Measurements from ENCODE around the gene KLHL29. TPM values are rescaled to one million over a fixed set of nuclear protein-coding genes. Genes with fewer than 3 reads are reported as not detected.

KLHL29 gene
- total RNA-seq, 1 donor from 2014 or later = 3.0 TPM

- H3K36me3 Mint-ChIP-seq (ENCODE audit: low read depth) = no peaks in the 10 kb centered on the region
- no peak for DNase-seq (ENCODE audit: low spot score)
- H3K27me3 Mint-ChIP-seq (ENCODE audit: low read depth) = peaks cover 26% of the 10 kb centered on the region
- intact Hi-C loops (cut with micrococcal nuclease) = no loop called here
- no peak overlapping the region for H3K27ac Mint-ChIP-seq
- no peaks in the 10 kb centered on the region for H3K4me1 Mint-ChIP-seq (ENCODE audit: low read depth)
- no peak overlapping the region for H3K4me3 Mint-ChIP-seq (ENCODE audit: low read depth)
- H3K9me3 Mint-ChIP-seq = no peaks in the 10 kb centered on the region
Observed at GRCh38 chr2:23355001-23355400, 30.0 kb upstream of the KLHL29 start.

- no peaks in the 10 kb centered on the region for H3K9me3 Mint-ChIP-seq
- H3K36me3 Mint-ChIP-seq (ENCODE audit: low read depth) = no peaks in the 10 kb centered on the region
- intact Hi-C loops (cut with micrococcal nuclease) = no loop called here
Observed at GRCh38 chr2:23356711-23357110, 28.3 kb upstream of the KLHL29 start.

GRCh38 chr2:23359631-23360567, 25.1 kb upstream of the KLHL29 start:
- no peaks in the 10 kb centered on the region for H3K4me1 Mint-ChIP-seq (ENCODE audit: low read depth)
- intact Hi-C loops (cut with micrococcal nuclease) = no loop called here
- peaks cover 23% of the 10 kb centered on the region for H3K27me3 Mint-ChIP-seq (ENCODE audit: low read depth)
- H3K27ac Mint-ChIP-seq = no peak overlapping the region
- no peak overlapping the region for H3K4me3 Mint-ChIP-seq (ENCODE audit: low read depth)
- no peaks in the 10 kb centered on the region for H3K9me3 Mint-ChIP-seq
- DNase-seq (ENCODE audit: low spot score) = no peak
- H3K36me3 Mint-ChIP-seq (ENCODE audit: low read depth) = no peaks in the 10 kb centered on the region

More at GRCh38 chr2:23356711-23357110, 28.3 kb upstream of the KLHL29 start:
- Mint-ChIP-seq H3K4me3 (ENCODE audit: low read depth) (no peak overlapping the region), H3K4me1 (ENCODE audit: low read depth) (no peaks in the 10 kb centered on the region), H3K27ac (no peak overlapping the region), H3K27me3 (ENCODE audit: low read depth) (peaks cover 27% of the 10 kb centered on the region)
- DNase-seq (ENCODE audit: low spot score) = no peak

GRCh38 chr2:23360571-23361125, 24.3 kb upstream of the KLHL29 start:
- Mint-ChIP-seq H3K4me1 (ENCODE audit: low read depth) (no peaks in the 10 kb centered on the region), H3K9me3 (no peaks in the 10 kb centered on the region), H3K27me3 (ENCODE audit: low read depth) (peaks cover 27% of the 10 kb centered on the region), H3K4me3 (ENCODE audit: low read depth) (no peak overlapping the region), H3K27ac (no peak overlapping the region), H3K36me3 (ENCODE audit: low read depth) (no peaks in the 10 kb centered on the region)
- intact Hi-C loops (cut with micrococcal nuclease) = no loop called here
- no peak for DNase-seq (ENCODE audit: low spot score)

GRCh38 chr2:23361152-23361551, 23.8 kb upstream of the KLHL29 start:
- Mint-ChIP-seq H3K27ac (no peak overlapping the region), H3K4me3 (ENCODE audit: low read depth) (no peak overlapping the region), H3K4me1 (ENCODE audit: low read depth) (no peaks in the 10 kb centered on the region), H3K9me3 (no peaks in the 10 kb centered on the region), H3K36me3 (ENCODE audit: low read depth) (no peaks in the 10 kb centered on the region), H3K27me3 (ENCODE audit: low read depth) (peaks cover 28% of the 10 kb centered on the region)
- intact Hi-C loops (cut with micrococcal nuclease) = no loop called here
- DNase-seq (ENCODE audit: low spot score) = no peak

- Mint-ChIP-seq H3K4me3 (ENCODE audit: low read depth) (no peak overlapping the region), H3K27ac (no peak overlapping the region), H3K36me3 (ENCODE audit: low read depth) (no peaks in the 10 kb centered on the region), H3K9me3 (no peaks in the 10 kb centered on the region), H3K4me1 (ENCODE audit: low read depth) (no peaks in the 10 kb centered on the region), H3K27me3 (ENCODE audit: low read depth) (peaks cover 31% of the 10 kb centered on the region)
- no peak for DNase-seq (ENCODE audit: low spot score)
- intact Hi-C loops (cut with micrococcal nuclease) = no loop called here
Observed at GRCh38 chr2:23363268-23363667, 21.7 kb upstream of the KLHL29 start.

- DNase-seq (ENCODE audit: low spot score) = no peak
- H3K36me3 Mint-ChIP-seq (ENCODE audit: low read depth) = no peaks in the 10 kb centered on the region
- no peaks in the 10 kb centered on the region for H3K9me3 Mint-ChIP-seq
- H3K4me1 Mint-ChIP-seq (ENCODE audit: low read depth) = no peaks in the 10 kb centered on the region
- peaks cover 31% of the 10 kb centered on the region for H3K27me3 Mint-ChIP-seq (ENCODE audit: low read depth)
- no peak overlapping the region for H3K27ac Mint-ChIP-seq
- intact Hi-C loops (cut with micrococcal nuclease) = no loop called here
- H3K4me3 Mint-ChIP-seq (ENCODE audit: low read depth) = no peak overlapping the region
Observed at GRCh38 chr2:23363831-23364230, 21.1 kb upstream of the KLHL29 start.

- Mint-ChIP-seq H3K36me3 (ENCODE audit: low read depth) (no peaks in the 10 kb centered on the region), H3K4me3 (ENCODE audit: low read depth) (no peak overlapping the region), H3K4me1 (ENCODE audit: low read depth) (no peaks in the 10 kb centered on the region), H3K9me3 (no peaks in the 10 kb centered on the region), H3K27ac (no peak overlapping the region), H3K27me3 (ENCODE audit: low read depth) (peaks cover 31% of the 10 kb centered on the region)
- intact Hi-C loops (cut with micrococcal nuclease) = no loop called here
- no peak for DNase-seq (ENCODE audit: low spot score)
Observed at GRCh38 chr2:23366720-23367119, 18.3 kb upstream of the KLHL29 start.

- Mint-ChIP-seq H3K4me3 (ENCODE audit: low read depth) (no peak overlapping the region), H3K27ac (no peak overlapping the region), H3K27me3 (ENCODE audit: low read depth) (peaks cover 30% of the 10 kb centered on the region), H3K36me3 (ENCODE audit: low read depth) (no peaks in the 10 kb centered on the region), H3K9me3 (no peaks in the 10 kb centered on the region), H3K4me1 (ENCODE audit: low read depth) (no peaks in the 10 kb centered on the region)
- DNase-seq (ENCODE audit: low spot score) = no peak
- intact Hi-C loops (cut with micrococcal nuclease) = no loop called here
Observed at GRCh38 chr2:23367760-23368159, 17.2 kb upstream of the KLHL29 start.

- no peak overlapping the region for H3K27ac Mint-ChIP-seq
- peaks cover 31% of the 10 kb centered on the region for H3K27me3 Mint-ChIP-seq (ENCODE audit: low read depth)
- no peaks in the 10 kb centered on the region for H3K9me3 Mint-ChIP-seq
- H3K4me1 Mint-ChIP-seq (ENCODE audit: low read depth) = no peaks in the 10 kb centered on the region
- intact Hi-C loops (cut with micrococcal nuclease) = no loop called here
- no peak overlapping the region for H3K4me3 Mint-ChIP-seq (ENCODE audit: low read depth)
- no peak for DNase-seq (ENCODE audit: low spot score)
- H3K36me3 Mint-ChIP-seq (ENCODE audit: low read depth) = no peaks in the 10 kb centered on the region
Observed at GRCh38 chr2:23373666-23374065, 11.3 kb upstream of the KLHL29 start.

GRCh38 chr2:23375448-23375847, 9.5 kb upstream of the KLHL29 start:
- Mint-ChIP-seq H3K9me3 (no peaks in the 10 kb centered on the region), H3K36me3 (ENCODE audit: low read depth) (no peaks in the 10 kb centered on the region), H3K27ac (no peak overlapping the region), H3K4me1 (ENCODE audit: low read depth) (peaks cover 4% of the 10 kb centered on the region), H3K4me3 (ENCODE audit: low read depth) (no peak overlapping the region), H3K27me3 (ENCODE audit: low read depth) (peaks cover 31% of the 10 kb centered on the region)
- DNase-seq (ENCODE audit: low spot score) = no peak
- intact Hi-C loops (cut with micrococcal nuclease) = no loop called here

- Mint-ChIP-seq H3K4me3 (ENCODE audit: low read depth) (no peak overlapping the region), H3K4me1 (ENCODE audit: low read depth) (peaks cover 10% of the 10 kb centered on the region), H3K27me3 (ENCODE audit: low read depth) (peaks cover 36% of the 10 kb centered on the region), H3K27ac (no peak overlapping the region), H3K36me3 (ENCODE audit: low read depth) (no peaks in the 10 kb centered on the region), H3K9me3 (no peaks in the 10 kb centered on the region)
- DNase-seq (ENCODE audit: low spot score) = no peak
- intact Hi-C loops (cut with micrococcal nuclease) = no loop called here
Observed at GRCh38 chr2:23376075-23376474, 8.9 kb upstream of the KLHL29 start.

GRCh38 chr2:23376972-23377371, 8.0 kb upstream of the KLHL29 start:
- no peaks in the 10 kb centered on the region for H3K9me3 Mint-ChIP-seq
- H3K27me3 Mint-ChIP-seq (ENCODE audit: low read depth) = peaks cover 42% of the 10 kb centered on the region
- no peaks in the 10 kb centered on the region for H3K36me3 Mint-ChIP-seq (ENCODE audit: low read depth)
- H3K4me1 Mint-ChIP-seq (ENCODE audit: low read depth) = peaks cover 12% of the 10 kb centered on the region
- H3K27ac Mint-ChIP-seq = no peak overlapping the region
- H3K4me3 Mint-ChIP-seq (ENCODE audit: low read depth) = no peak overlapping the region
- intact Hi-C loops (cut with micrococcal nuclease) = no loop called here
- DNase-seq (ENCODE audit: low spot score) = no peak
